ENCODE results near the gene CHRDL1. TPM values are rescaled to one million over a fixed set of nuclear protein-coding genes. Genes with fewer than 3 reads are reported as not detected.
"Not testable (repeated sequence)": the region's sequence is repeated elsewhere in the genome, so short reads cannot be mapped to it uniquely, and the experiment has no call there.

Gene CHRDL1
- total RNA-seq, 1 donor from 2014 or later: 19.7 TPM

GRCh38 chrX:110671068-110671803 is 124.4 kb downstream of the CHRDL1 start:
- no peaks in the 10 kb centered on the region for H3K27me3 Mint-ChIP-seq
- no peak for TF ChIP-seq CTCF (IDR thresholded peaks at IDR 0.05; ENCODE audit: unreplicated experiment)
- no peak overlapping the region for H3K4me3 Mint-ChIP-seq (ENCODE audit: low read depth)
- H3K36me3 Mint-ChIP-seq (ENCODE audit: insufficient read depth): peaks cover 2% of the 10 kb centered on the region
- peaks cover 28% of the 10 kb centered on the region for H3K4me1 Mint-ChIP-seq (ENCODE audit: low read depth)
- H3K9me3 Mint-ChIP-seq (ENCODE audit: low read depth): no peaks in the 10 kb centered on the region
- no peak overlapping the region for H3K27ac Mint-ChIP-seq
- no peak for DNase-seq (ENCODE audit: low spot score, unreplicated experiment)

GRCh38 chrX:110669572-110669971 is 126.0 kb downstream of the CHRDL1 start:
- Mint-ChIP-seq H3K36me3 (ENCODE audit: insufficient read depth) (peaks cover 2% of the 10 kb centered on the region), H3K27me3 (no peaks in the 10 kb centered on the region), H3K27ac (peak overlapping the region; percentile 23), H3K4me3 (ENCODE audit: low read depth) (no peak overlapping the region), H3K9me3 (ENCODE audit: low read depth) (no peaks in the 10 kb centered on the region), H3K4me1 (ENCODE audit: low read depth) (peaks cover 24% of the 10 kb centered on the region)
- DNase-seq (ENCODE audit: low spot score, unreplicated experiment): no peak
- TF ChIP-seq CTCF (IDR thresholded peaks at IDR 0.05; ENCODE audit: unreplicated experiment): no peak

GRCh38 chrX:110667706-110668105 is 127.9 kb downstream of the CHRDL1 start:
- no peaks in the 10 kb centered on the region for H3K27me3 Mint-ChIP-seq
- H3K36me3 Mint-ChIP-seq (ENCODE audit: insufficient read depth): peaks cover 2% of the 10 kb centered on the region
- no peaks in the 10 kb centered on the region for H3K9me3 Mint-ChIP-seq (ENCODE audit: low read depth)
- H3K4me3 Mint-ChIP-seq (ENCODE audit: low read depth): no peak overlapping the region
- no peak for TF ChIP-seq CTCF (IDR thresholded peaks at IDR 0.05; ENCODE audit: unreplicated experiment)
- DNase-seq (ENCODE audit: low spot score, unreplicated experiment): no peak
- H3K27ac Mint-ChIP-seq: peak overlapping the region; percentile 93
- peaks cover 28% of the 10 kb centered on the region for H3K4me1 Mint-ChIP-seq (ENCODE audit: low read depth)

- Mint-ChIP-seq H3K27ac (no peak overlapping the region), H3K27me3 (no peaks in the 10 kb centered on the region), H3K4me1 (ENCODE audit: low read depth) (peaks cover 28% of the 10 kb centered on the region), H3K4me3 (ENCODE audit: low read depth) (no peak overlapping the region), H3K36me3 (ENCODE audit: insufficient read depth) (no peaks in the 10 kb centered on the region), H3K9me3 (ENCODE audit: low read depth) (no peaks in the 10 kb centered on the region)
- DNase-seq (ENCODE audit: low spot score, unreplicated experiment): peak; percentile 29
- peak; percentile 78 for TF ChIP-seq CTCF (IDR thresholded peaks at IDR 0.05; ENCODE audit: unreplicated experiment)
These were observed 130.2 kb downstream of the CHRDL1 start for GRCh38 chrX:110665223-110666002.

GRCh38 chrX:110657073-110657472 is 138.5 kb downstream of the CHRDL1 start:
- Mint-ChIP-seq H3K4me3 (ENCODE audit: low read depth) (no peak overlapping the region), H3K27me3 (no peaks in the 10 kb centered on the region), H3K36me3 (ENCODE audit: insufficient read depth) (peaks cover 18% of the 10 kb centered on the region), H3K9me3 (ENCODE audit: low read depth) (peaks cover 38% of the 10 kb centered on the region), H3K4me1 (ENCODE audit: low read depth) (peaks cover 12% of the 10 kb centered on the region), H3K27ac (peak overlapping the region; percentile 95)
- no peak for TF ChIP-seq CTCF (IDR thresholded peaks at IDR 0.05; ENCODE audit: unreplicated experiment)
- peak; percentile 44 for DNase-seq (ENCODE audit: low spot score, unreplicated experiment)

GRCh38 chrX:110654280-110654679 is 141.3 kb downstream of the CHRDL1 start:
- H3K4me3 Mint-ChIP-seq (ENCODE audit: low read depth); DNase-seq (ENCODE audit: low spot score, unreplicated experiment); H3K27me3 Mint-ChIP-seq; H3K27ac Mint-ChIP-seq: not testable (repeated sequence)
- peaks cover 11% of the 10 kb centered on the region for H3K4me1 Mint-ChIP-seq (ENCODE audit: low read depth)
- peaks cover 12% of the 10 kb centered on the region for H3K36me3 Mint-ChIP-seq (ENCODE audit: insufficient read depth)
- peaks cover 32% of the 10 kb centered on the region for H3K9me3 Mint-ChIP-seq (ENCODE audit: low read depth)
